T follicular helper cell (primary cell): ENCODE data around the gene CLEC16A.

ENCODE experiments used
- DNase-seq: peaks from one replicate; pipeline ENCODE4 v3.0.0-alpha.2; 2020; ENCODE audit warnings: low read depth
- total RNA-seq, 2 experiments: gene quantifications; one replicate each; lab custom pipeline; 2026; lab: John Stamatoyannopoulos, UW

The CLEC16A gene, protein sequence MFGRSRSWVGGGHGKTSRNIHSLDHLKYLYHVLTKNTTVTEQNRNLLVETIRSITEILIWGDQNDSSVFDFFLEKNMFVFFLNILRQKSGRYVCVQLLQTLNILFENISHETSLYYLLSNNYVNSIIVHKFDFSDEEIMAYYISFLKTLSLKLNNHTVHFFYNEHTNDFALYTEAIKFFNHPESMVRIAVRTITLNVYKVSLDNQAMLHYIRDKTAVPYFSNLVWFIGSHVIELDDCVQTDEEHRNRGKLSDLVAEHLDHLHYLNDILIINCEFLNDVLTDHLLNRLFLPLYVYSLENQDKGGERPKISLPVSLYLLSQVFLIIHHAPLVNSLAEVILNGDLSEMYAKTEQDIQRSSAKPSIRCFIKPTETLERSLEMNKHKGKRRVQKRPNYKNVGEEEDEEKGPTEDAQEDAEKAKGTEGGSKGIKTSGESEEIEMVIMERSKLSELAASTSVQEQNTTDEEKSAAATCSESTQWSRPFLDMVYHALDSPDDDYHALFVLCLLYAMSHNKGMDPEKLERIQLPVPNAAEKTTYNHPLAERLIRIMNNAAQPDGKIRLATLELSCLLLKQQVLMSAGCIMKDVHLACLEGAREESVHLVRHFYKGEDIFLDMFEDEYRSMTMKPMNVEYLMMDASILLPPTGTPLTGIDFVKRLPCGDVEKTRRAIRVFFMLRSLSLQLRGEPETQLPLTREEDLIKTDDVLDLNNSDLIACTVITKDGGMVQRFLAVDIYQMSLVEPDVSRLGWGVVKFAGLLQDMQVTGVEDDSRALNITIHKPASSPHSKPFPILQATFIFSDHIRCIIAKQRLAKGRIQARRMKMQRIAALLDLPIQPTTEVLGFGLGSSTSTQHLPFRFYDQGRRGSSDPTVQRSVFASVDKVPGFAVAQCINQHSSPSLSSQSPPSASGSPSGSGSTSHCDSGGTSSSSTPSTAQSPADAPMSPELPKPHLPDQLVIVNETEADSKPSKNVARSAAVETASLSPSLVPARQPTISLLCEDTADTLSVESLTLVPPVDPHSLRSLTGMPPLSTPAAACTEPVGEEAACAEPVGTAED
- 38.3 to 48.7 reads per million in 2 experiments for total RNA-seq

DNA sequence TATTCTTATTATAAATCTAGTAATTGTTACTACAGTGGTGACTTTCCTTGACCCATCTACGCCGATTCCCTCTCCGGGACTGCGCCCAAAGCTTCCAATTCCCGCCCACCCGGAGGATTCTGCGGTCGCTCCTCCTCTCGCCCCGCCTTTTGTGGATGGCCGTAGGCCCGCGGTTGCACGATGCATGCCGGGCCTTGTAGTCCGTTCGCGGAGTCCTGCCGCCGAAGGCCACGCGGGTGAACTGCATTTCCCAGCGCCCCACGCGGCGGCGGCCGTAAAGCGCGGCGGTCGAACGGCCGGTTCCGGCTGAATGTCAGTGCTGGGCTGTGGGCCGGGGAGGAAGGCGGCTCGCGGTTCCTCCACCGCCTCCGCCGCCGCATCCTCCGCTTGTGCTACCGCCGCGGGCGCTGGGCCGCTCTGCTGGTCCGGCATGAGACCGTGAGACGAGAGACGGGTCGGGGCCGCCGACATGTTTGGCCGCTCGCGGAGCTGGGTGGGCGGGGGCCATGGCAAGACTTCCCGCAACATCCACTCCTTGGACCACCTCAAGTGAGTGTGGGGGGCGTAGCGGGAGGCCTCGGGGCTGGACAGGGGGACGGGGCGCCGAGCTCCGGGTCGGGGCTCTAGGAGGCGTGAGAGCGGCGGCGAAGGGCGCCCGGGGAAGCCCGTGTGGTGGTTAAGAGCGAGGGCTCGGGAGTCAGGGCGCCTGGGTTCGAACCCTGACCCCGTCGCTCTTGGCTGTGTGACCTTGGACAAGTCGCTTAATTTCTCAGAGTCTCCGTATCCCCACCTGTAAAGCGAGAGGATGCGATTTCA, at the start of gene CLEC16A:
CLEC16A (plus strand) TSS at position 316 of the 816 bp plus-strand sequence; CDS start at position 470, 154 bp downstream.
- DNase-seq: peak; percentile 92

DNA sequence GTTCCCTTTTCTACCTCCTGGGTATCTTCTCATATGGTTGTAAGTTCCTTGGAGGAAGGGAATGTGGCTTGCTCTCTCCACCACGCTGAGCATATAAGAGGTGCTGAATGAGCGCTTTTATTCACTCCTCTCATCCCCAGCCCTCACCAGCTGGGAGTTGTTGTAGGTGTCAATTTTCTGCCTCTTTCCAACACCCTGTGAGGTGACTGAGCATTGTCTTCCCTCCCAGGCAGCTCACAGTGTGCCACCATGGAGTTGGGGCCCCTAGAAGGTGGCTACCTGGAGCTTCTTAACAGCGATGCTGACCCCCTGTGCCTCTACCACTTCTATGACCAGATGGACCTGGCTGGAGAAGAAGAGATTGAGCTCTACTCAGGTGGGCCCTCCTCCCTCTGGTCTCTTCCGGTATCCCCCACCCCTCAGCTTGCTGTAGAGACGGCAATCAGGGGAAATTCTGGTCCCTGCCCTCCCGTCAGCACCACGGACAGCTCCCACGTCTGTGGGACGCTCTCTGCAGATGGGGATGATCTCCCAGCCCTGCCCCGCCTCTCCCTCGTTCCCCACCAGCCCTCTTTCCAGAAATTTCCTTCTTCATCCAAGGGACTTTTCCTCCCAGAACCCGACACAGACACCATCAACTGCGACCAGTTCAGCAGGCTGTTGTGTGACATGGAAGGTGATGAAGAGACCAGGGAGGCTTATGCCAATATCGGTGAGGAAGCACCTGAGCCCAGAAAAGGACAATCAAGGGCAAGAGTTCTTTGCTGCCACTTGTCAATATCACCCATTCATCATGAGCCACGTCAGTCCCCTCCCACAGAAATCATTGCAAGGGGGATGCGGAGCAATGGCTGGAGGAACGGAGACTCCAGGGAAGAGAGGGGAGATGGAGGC, 49.1 kb upstream of the CLEC16A start:
- DNase-seq: no peak

DNA sequence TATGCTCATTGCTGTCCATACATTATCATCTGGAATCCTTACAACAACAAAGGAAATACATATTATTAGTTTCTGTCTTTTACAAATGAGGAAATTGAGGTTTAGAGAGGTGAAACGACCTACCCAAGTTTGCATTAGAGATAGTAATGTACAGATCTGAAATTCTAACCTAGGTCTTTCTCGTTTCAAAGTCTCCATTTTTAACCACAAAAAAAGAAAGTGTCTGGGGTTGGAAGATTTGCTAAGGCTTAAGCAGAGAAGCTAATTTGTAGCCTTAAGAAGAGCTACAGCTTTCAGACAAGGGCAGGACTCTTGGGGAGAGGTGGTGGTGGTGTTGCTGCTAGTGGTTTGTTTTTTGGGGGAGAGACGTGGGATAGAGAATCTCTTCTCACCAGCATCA, 48.2 kb upstream of the CLEC16A start:
- no peak for DNase-seq

DNA sequence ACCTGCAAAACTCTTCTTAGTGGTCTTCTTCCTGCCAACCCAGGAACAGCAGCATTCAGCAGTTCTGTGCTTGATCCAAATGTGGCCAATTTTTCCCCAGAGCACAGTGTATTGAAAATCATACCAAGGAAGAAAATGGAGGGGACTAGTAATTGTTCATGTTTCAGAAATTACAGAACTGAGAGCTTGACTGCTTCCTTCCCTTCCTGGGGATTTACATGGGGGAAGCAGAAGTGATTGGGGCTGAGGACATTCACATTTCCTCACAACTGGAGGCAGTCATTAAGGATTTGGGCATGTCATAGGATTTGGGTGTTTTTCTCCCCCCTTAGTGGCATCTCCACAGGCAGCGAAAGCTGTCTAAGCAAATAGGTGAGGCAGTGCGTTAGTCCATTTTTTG, 47.6 kb upstream of the CLEC16A start:
- no peak for DNase-seq

DNA sequence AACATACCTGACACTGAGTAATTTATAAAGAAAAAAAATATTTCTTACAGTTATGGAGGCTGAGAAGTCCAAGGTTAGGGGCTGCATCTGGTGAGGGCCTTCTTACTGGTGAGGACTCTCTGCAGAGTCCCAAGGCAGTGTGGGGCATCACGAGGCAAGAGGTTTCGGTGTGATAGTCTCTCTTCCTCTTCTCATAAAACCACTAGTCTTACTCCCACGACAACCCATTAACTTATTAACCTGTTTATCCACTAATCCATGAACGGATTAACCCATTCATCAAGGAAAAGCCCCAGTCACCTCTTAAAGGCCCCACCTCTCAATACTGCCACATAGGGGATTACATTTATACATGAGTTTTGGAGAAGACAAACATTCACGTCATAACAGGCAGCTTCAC, 47.2 kb upstream of the CLEC16A start:
- DNase-seq: no peak

DNA sequence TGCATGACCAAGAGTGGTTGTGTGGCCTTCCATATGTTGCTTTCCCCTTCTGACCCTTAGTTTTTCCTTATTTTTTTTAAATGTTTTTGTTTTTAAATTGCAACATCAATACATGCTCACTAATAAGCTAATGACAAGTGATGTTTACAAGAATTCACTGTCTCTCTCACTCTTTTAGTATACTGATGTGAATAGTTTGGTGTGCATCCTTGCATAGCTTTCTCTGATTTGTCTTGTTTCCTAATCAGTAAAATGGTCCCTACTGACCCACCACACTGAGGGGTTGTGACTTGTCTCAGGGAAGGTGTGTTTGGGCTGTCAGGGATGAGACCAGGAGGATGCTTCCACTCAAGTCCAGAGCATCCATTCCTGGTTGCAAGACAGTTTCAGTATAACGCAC, 41.4 kb upstream of the CLEC16A start:
- no peak for DNase-seq

DNA sequence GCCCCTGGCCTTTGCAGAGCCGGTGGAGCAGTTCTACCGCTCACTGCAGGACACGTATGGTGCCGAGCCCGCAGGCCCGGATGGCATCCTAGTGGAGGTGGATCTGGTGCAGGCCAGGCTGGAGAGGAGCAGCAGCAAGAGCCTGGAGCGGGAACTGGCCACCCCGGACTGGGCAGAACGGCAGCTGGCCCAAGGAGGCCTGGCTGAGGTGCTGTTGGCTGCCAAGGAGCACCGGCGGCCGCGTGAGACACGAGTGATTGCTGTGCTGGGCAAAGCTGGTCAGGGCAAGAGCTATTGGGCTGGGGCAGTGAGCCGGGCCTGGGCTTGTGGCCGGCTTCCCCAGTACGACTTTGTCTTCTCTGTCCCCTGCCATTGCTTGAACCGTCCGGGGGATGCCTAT, 37.9 kb upstream of the CLEC16A start:
- DNase-seq: no peak

DNA sequence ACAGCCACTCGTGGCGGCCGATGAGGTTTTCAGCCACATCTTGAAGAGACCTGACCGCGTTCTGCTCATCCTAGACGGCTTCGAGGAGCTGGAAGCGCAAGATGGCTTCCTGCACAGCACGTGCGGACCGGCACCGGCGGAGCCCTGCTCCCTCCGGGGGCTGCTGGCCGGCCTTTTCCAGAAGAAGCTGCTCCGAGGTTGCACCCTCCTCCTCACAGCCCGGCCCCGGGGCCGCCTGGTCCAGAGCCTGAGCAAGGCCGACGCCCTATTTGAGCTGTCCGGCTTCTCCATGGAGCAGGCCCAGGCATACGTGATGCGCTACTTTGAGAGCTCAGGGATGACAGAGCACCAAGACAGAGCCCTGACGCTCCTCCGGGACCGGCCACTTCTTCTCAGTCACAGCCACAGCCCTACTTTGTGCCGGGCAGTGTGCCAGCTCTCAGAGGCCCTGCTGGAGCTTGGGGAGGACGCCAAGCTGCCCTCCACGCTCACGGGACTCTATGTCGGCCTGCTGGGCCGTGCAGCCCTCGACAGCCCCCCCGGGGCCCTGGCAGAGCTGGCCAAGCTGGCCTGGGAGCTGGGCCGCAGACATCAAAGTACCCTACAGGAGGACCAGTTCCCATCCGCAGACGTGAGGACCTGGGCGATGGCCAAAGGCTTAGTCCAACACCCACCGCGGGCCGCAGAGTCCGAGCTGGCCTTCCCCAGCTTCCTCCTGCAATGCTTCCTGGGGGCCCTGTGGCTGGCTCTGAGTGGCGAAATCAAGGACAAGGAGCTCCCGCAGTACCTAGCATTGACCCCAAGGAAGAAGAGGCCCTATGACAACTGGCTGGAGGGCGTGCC, 37.2 kb upstream of the CLEC16A start:
- no peak for DNase-seq

DNA sequence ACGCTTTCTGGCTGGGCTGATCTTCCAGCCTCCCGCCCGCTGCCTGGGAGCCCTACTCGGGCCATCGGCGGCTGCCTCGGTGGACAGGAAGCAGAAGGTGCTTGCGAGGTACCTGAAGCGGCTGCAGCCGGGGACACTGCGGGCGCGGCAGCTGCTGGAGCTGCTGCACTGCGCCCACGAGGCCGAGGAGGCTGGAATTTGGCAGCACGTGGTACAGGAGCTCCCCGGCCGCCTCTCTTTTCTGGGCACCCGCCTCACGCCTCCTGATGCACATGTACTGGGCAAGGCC, 36.7 kb upstream of the CLEC16A start:
- DNase-seq: no peak

DNA sequence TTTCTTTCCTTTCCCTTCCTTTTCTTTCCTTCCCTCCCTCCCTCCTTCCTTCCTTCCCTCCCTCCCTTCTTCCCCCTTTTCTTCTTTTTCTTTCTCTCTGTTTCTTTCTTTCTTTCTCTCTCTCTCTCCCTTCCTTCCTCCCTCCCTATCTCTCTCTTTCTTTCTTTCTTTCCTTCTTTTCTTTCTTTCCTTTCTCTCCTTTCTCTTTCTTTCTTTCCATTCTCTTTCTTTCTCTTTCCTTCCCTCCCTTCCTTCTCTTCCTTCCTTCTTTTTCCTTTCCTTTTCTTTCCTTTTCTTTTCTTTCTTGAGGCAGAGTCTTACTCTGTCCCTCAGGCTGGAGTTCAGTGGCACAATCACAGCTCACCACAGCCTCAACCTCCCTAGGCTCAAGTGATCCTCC, 33.1 kb upstream of the CLEC16A start:
- no peak for DNase-seq

DNA sequence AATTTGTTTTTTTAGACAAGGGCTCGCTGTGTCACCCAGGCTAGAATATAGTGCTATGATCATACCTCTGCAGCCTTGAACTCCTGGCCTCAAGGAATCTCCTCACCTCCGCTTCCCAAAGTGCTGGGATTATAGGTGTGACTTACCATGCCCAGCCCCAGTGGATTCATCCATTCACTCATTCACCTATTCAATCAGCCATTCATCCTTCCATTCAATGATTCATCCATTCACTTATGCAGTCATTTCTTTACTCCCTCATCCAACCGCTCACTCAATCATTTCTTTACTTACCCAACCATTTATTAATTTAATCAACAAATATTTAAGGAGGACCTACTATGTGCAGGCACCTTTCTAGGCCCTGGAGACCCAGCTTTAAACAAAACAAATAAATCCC, 27.8 kb upstream of the CLEC16A start:
- DNase-seq: no peak

DNA sequence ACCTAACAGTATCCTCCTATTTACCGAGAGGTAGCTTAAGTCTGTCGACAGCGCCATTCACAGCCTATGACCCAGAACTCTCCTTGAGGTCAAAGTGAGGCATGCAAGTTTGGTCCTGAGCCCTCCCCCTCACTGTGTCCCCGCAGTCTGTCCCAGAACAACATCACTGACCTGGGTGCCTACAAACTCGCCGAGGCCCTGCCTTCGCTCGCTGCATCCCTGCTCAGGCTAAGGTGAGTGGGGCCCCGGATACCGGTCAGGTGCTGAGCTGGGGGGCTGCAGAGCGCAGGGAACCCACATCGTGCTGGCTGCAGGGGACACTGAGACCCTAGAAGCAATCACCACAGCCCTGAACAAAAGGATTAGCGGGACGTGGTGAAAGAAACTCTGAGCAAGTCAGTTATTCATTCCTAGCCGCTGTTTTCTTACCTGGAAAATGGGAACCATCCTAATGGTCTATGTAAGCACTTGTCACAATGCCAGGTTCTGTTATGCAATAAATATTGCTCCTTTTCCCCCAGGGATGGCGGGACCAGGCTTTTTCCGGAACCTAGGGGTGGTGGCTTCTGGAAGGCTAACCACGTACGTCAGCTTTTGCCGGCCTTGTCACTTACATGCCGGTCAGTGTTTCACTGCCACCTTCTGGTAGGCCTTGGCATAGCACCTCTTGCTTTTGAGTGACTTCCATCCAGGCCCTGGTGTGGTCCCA, 25.9 kb upstream of the CLEC16A start:
- peak; percentile 61 for DNase-seq

DNA sequence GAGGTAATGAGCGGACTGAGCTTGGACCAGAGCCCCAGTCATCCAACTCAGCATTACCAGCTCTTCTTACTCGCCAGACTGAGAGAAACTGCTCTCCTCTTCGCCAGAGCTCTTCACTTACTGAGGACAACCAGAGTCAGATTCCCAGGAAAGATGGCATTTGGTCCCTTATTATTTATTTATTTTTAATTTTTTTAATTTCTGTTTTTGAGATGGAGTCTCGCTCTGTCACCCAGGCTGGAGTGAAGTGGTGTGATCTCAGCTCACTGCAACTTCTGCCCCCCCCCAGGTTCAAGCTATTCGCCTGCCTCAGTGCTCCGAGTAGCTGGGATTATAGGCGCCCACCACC, 25.4 kb upstream of the CLEC16A start:
- no peak for DNase-seq

DNA sequence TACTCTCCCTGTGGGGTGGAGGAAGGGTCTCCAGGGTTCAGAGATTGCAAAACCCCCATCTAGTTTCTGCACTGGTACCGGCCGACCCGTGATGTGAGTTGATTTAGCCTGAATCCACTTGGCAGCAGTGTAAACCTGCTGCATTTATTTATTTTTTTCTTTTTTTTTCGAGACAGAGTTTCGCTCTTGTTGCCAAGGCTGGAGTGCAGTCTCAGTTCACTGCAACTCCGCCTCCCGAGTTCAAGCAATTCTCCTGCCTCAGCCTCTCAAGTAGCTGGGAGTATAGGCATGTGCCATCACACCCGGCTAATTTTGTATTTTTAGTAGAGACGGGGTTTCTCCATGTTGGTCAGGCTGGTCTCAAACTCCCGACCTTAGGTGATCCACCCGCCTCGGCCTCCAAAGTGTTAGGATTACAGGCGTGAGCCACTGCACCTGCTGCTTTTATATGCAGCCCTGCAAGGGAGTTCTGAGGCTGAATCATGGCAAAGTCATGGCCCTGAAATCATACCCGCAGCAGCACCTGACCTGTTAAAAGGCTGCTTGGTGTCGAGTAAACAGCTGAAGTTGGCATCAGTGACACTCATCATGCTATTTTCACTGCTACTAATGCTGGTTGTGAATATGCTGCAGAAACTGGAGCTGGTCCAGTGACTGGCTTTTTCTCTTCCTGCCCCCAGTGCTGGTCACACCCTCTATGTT, 23.5 kb upstream of the CLEC16A start:
- no peak for DNase-seq

DNA sequence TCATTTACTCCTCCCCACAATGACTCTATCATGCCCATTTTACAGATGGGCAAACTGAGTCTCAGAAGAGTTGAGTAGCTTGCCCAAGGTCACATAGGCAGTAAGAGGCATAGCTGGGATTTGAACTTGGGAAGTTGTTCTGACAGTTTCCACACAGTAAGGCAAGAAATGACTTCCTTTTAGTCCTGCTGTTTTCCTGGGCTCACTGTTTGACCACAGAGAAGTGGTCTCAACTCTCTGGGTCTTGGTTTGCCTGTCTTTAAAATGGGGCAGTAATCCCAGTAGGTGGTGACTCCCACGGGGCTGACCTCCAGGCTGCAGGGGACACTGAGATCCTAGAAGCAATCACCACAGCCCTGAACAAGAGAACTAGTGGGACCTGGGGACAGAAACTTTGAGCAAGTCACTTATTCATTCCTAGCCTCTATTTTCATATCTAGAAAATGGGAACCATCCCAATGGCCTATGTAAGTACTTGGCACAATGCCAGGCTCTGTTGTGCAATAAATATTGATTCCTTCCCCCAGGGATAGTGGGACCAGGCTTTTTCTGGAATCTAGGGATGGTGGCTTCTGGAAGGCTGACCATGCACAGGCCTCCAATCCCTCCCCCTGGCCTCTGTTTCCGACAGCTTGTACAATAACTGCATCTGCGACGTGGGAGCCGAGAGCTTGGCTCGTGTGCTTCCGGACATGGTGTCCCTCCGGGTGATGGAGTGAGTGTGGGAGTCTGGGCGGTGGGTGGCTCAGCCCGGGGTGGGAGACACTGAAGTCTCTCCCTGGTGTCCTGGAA, 22.6 kb upstream of the CLEC16A start:
- DNase-seq: no peak

DNA sequence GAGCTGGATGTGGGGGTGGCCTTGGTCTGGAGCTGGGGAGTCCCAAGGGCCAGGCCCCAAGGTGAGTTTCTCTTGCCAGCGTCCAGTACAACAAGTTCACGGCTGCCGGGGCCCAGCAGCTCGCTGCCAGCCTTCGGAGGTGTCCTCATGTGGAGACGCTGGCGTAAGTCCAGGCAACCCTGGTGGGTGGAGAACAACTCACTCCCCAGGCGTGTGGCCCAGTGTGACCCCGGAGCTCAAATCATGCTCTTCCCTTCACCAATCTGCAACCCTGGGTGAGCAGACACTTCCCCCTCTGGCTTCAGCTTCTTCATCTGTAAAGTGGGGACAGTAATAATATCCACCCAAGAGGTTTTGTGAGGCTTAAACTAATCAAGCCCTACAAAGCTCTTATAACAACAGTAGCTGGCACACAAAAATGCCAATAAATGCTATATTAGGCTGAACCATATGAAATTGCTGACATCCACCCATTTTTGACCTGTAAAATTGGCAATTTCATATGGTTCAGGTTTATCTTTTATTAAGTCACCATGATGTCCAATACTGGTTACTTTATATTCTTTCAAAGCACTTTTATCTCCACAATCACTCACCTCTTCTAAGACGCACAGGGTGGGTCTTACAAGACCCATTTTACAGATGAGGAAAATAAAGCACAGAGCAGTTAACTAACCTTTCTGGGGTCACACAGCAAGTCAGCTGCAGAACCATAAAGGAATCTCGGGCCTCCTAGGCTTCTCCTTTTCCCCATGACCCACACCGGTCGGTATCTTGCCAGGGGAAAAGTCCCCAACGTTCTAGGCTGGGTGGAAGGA, 21.8 kb upstream of the CLEC16A start:
- DNase-seq: no peak

DNA sequence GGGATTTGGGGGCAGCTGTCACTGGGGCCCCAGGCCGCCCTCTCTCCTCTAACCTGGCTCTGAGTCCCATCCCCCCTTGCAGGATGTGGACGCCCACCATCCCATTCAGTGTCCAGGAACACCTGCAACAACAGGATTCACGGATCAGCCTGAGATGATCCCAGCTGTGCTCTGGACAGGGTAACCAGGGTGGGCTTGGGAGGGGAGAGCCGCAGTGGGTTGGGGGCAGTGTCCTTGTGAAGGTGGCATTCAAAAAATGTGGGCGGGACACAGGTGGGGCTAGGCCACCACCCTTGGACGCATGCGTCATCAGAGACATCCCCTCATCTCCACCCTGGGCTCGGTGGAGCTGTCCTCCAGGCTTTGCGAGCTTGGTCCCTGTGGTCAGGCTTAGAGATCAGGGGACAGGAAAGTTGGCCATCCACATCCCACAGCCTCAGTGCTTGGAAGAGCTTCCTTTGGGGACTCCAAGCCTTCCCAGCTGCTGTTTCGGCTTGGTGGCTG, 21.2 kb upstream of the CLEC16A start:
- DNase-seq: no peak
